NCI-H82 treated with DMSO at 0.1 percent for 48 hours (cell line): ENCODE data around the gene SAMD14.

Source experiments
- DNase-seq: peaks from one replicate; lab custom pipeline; 2025; ENCODE audit not compliant: unreplicated experiment; lab: John Stamatoyannopoulos, UW

SAMD14 gene

GRCh38 chr17:50148226-50149090 is 18.5 kb upstream of the SAMD14 start:
- peak; percentile 6 for DNase-seq

GRCh38 chr17:50147841-50148225 is 17.9 kb upstream of the SAMD14 start:
- DNase-seq = no peak

GRCh38 chr17:50146927-50147665 is 17.1 kb upstream of the SAMD14 start:
- no peak for DNase-seq

- DNase-seq = no peak
Observed at GRCh38 chr17:50146230-50146926, 16.4 kb upstream of the SAMD14 start.

- DNase-seq = no peak
Observed at GRCh38 chr17:50145532-50146229, 15.7 kb upstream of the SAMD14 start.

- DNase-seq = no peak
Observed at GRCh38 chr17:50144845-50145531, 15.0 kb upstream of the SAMD14 start.

- no peak for DNase-seq
Observed at GRCh38 chr17:50144355-50144754, 14.4 kb upstream of the SAMD14 start.

GRCh38 chr17:50143461-50144176 is 13.7 kb upstream of the SAMD14 start:
- no peak for DNase-seq

- DNase-seq = no peak
Observed at GRCh38 chr17:50141745-50142110, 11.8 kb upstream of the SAMD14 start.

- no peak for DNase-seq
Observed at GRCh38 chr17:50141026-50141744, 11.2 kb upstream of the SAMD14 start.

GRCh38 chr17:50139950-50140885 is 10.3 kb upstream of the SAMD14 start:
- DNase-seq = no peak

GRCh38 chr17:50139185-50139783 is 9.3 kb upstream of the SAMD14 start:
- no peak for DNase-seq

- no peak for DNase-seq
Observed at GRCh38 chr17:50137042-50137441, 7.1 kb upstream of the SAMD14 start.

GRCh38 chr17:50136096-50136687 is 6.2 kb upstream of the SAMD14 start:
- no peak for DNase-seq

GRCh38 chr17:50135316-50136095 is 5.5 kb upstream of the SAMD14 start:
- DNase-seq = no peak

GRCh38 chr17:50134206-50135110 is 4.5 kb upstream of the SAMD14 start:
- no peak for DNase-seq
